OCI-LY3 (cell line): ENCODE results near the gene OR9Q1.

Experiments
- H2AFZ ChIP-seq: fragments of 200-600, 300-600 bp; shearing (Covaris generic); 2 replicates; pipeline ENCODE4 v1.6.0; 2014; ENCODE audit warnings: antibody characterized with exemption, low read depth, low read length
- H3K27ac ChIP-seq: fragments of 200-600, 300-600 bp; sonication (generic); 2 replicates; pipeline ENCODE4 v1.5.1; 2014; ENCODE audit warnings: mild to moderate bottlenecking, low read length, moderate library complexity, mixed read lengths
- H3K27me3 ChIP-seq: fragments of 200-600, 300-600 bp; sonication (generic); 2 replicates; pipeline ENCODE4 v1.6.1; 2014; ENCODE audit warnings: low read depth, low read length, mixed read lengths
- H3K36me3 ChIP-seq: fragments of 200-600, 300-600 bp; sonication (generic); replicated peaks from 2 replicates; pipeline ENCODE3; 2014; ENCODE audit warnings: low read depth, low read length, mixed read lengths
- H3K4me1 ChIP-seq: fragments of 300-600, 200-600 bp; sonication (generic); 2 replicates; pipeline ENCODE4 v1.6.1; 2014; ENCODE audit warnings: low read length, mixed read lengths
- H3K4me2 ChIP-seq: fragments of 200-600, 300-600 bp; sonication (generic); 2 replicates; pipeline ENCODE4 v1.6.1; 2014; ENCODE audit warnings: low read length, mixed read lengths
- H3K4me3 ChIP-seq: fragments of 300-600, 200-600 bp; sonication (generic); 2 replicates; pipeline ENCODE4 v1.5.1; 2014; ENCODE audit warnings: antibody characterized with exemption, mild to moderate bottlenecking, low read length, moderate library complexity
- H3K79me2 ChIP-seq: fragments of 300-600, 200-600 bp; shearing (Covaris generic); 2 replicates; pipeline ENCODE4 v1.6.1; 2014; ENCODE audit warnings: mild to moderate bottlenecking, low read length, mixed read lengths
- H3K9ac ChIP-seq: fragments of 300-600, 200-600 bp; shearing (Covaris generic); 2 replicates; pipeline ENCODE4 v1.6.0; 2014; ENCODE audit warnings: mild to moderate bottlenecking, low read length, moderate library complexity
- H3K9me3 ChIP-seq: fragments of 200-600, 300-600 bp; shearing (Covaris generic); 2 replicates; pipeline ENCODE4 v1.6.1; 2014; ENCODE audit warnings: low read length, mixed read lengths; ENCODE audit not compliant: insufficient read depth
- H4K20me1 ChIP-seq: fragments of 200-600, 300-600 bp; sonication (generic); 2 replicates; pipeline ENCODE4 v1.6.1; 2016; ENCODE audit warnings: low read length, mixed read lengths; ENCODE audit not compliant: insufficient read depth
- CTCF ChIP-seq: fragments of 200-600, 300-600 bp; sonication (generic); IDR thresholded peaks from 2 replicates; pipeline ENCODE4 v1.5.1; 2014; ENCODE audit warnings: antibody characterized with exemption, low read length, low read depth
- EZH2phosphoT487 ChIP-seq: fragments of 200-600 bp; shearing (Covaris generic); IDR thresholded peaks from 2 replicates; pipeline ENCODE4 v1.6.1; 2018; ENCODE audit warnings: antibody characterized with exemption, mixed run types, low read depth

The OR9Q1 gene

GRCh38 chr11:58164990-58165389, 141.3 kb downstream of the OR9Q1 start:
- Histone ChIP-seq H3K36me3 (no peaks in the 10 kb centered on the region), H4K20me1 (no peaks in the 10 kb centered on the region), H3K4me1 (no peaks in the 10 kb centered on the region), H3K27me3 (0 out of 2 replicates have a peak, but pooled peaks cover 4% of the 10 kb centered on the region), H3K4me3 (no peak overlapping the region), H2AFZ (no peak overlapping the region), H3K27ac (no peak overlapping the region), H3K79me2 (no peaks in the 10 kb centered on the region), H3K9me3 (no peaks in the 10 kb centered on the region), H3K4me2 (no peak overlapping the region), H3K9ac (no peak overlapping the region)
- no peak for TF ChIP-seq EZH2phosphoT487
- TF ChIP-seq CTCF, result no peak

- H2AFZ ChIP-seq, result no peak overlapping the region
- H4K20me1 ChIP-seq, result no peaks in the 10 kb centered on the region
- H3K9ac ChIP-seq, result no peak overlapping the region
- no peaks in the 10 kb centered on the region for H3K79me2 ChIP-seq
- H3K27ac ChIP-seq, result no peak overlapping the region
- H3K9me3 ChIP-seq, result no peaks in the 10 kb centered on the region
- no peak overlapping the region for H3K4me3 ChIP-seq
- H3K27me3 ChIP-seq, result 0 out of 2 replicates have a peak, but pooled peaks cover 4% of the 10 kb centered on the region
- no peaks in the 10 kb centered on the region for H3K4me1 ChIP-seq
- H3K36me3 ChIP-seq, result no peaks in the 10 kb centered on the region
- TF ChIP-seq EZH2phosphoT487 (no peak), CTCF (no peak)
- H3K4me2 ChIP-seq, result no peak overlapping the region
Observed at GRCh38 chr11:58165504-58166106, 141.9 kb downstream of the OR9Q1 start.

- Histone ChIP-seq H3K79me2 (no peaks in the 10 kb centered on the region), H3K27ac (no peak overlapping the region), H3K4me3 (no peak overlapping the region), H3K4me1 (no peaks in the 10 kb centered on the region), H3K9ac (no peak overlapping the region), H2AFZ (no peak overlapping the region), H4K20me1 (no peaks in the 10 kb centered on the region), H3K27me3 (peaks cover 12% of the 10 kb centered on the region; the same call in 1 of the 2 replicates), H3K36me3 (no peaks in the 10 kb centered on the region), H3K4me2 (no peak overlapping the region), H3K9me3 (no peaks in the 10 kb centered on the region)
- TF ChIP-seq CTCF (no peak), EZH2phosphoT487 (no peak)
Observed at GRCh38 chr11:58177409-58178054, 153.9 kb downstream of the OR9Q1 start.

GRCh38 chr11:58178444-58178843, 154.8 kb downstream of the OR9Q1 start:
- H3K79me2 ChIP-seq, result no peaks in the 10 kb centered on the region
- no peaks in the 10 kb centered on the region for H4K20me1 ChIP-seq
- H3K4me1 ChIP-seq, result no peaks in the 10 kb centered on the region
- H3K27ac ChIP-seq, result no peak overlapping the region
- TF ChIP-seq CTCF, result no peak
- TF ChIP-seq EZH2phosphoT487, result no peak
- H3K27me3 ChIP-seq, result peaks cover 12% of the 10 kb centered on the region; the same call in 1 of the 2 replicates
- H2AFZ ChIP-seq, result no peak overlapping the region
- no peak overlapping the region for H3K9ac ChIP-seq
- H3K36me3 ChIP-seq, result no peaks in the 10 kb centered on the region
- no peaks in the 10 kb centered on the region for H3K9me3 ChIP-seq
- H3K4me3 ChIP-seq, result no peak overlapping the region
- H3K4me2 ChIP-seq, result no peak overlapping the region
